H9 (cell line): ENCODE measurements around the gene ZNF564. TPM values are rescaled to one million over a fixed set of nuclear protein-coding genes. Genes with fewer than 3 reads are reported as not detected.

ENCODE experiments used
- DNase-seq: peaks from one replicate; pipeline ENCODE4 v3.0.0-alpha.2; 2017
- H2AFZ ChIP-seq: one replicate; pipeline ENCODE4 v1.6.1; 2013; ENCODE audit warnings: mild to moderate bottlenecking, low read length, control low read depth, moderate library complexity
- H2AK5ac ChIP-seq: 2 replicates; pipeline ENCODE4 v1.6.1; 2013; ENCODE audit warnings: low read length, control low read depth, mixed read lengths; ENCODE audit not compliant: insufficient read length
- H2BK120ac ChIP-seq: one replicate; pipeline ENCODE4 v1.6.1; 2013; ENCODE audit warnings: low read depth, mild to moderate bottlenecking, low read length, control low read depth, inconsistent platforms; ENCODE audit not compliant: poor library complexity, severe bottlenecking
- H2BK12ac ChIP-seq: 2 replicates; pipeline ENCODE4 v1.6.1; 2013; ENCODE audit warnings: low read length, control low read depth, mixed read lengths, low read depth; ENCODE audit not compliant: insufficient read length
- H2BK15ac ChIP-seq: 2 replicates; pipeline ENCODE4 v1.6.1; 2013; ENCODE audit warnings: low read depth, low read length, control low read depth
- H2BK20ac ChIP-seq: one replicate; pipeline ENCODE4 v1.6.1; 2013; ENCODE audit warnings: low read depth, mild to moderate bottlenecking, low read length, control low read depth, inconsistent platforms; ENCODE audit not compliant: poor library complexity, severe bottlenecking
- H2BK5ac ChIP-seq: 2 replicates; pipeline ENCODE4 v1.6.1; 2013; ENCODE audit warnings: low read length, control low read depth, mixed read lengths; ENCODE audit not compliant: insufficient read length
- H3K14ac ChIP-seq: 2 replicates; pipeline ENCODE4 v1.6.1; 2013; ENCODE audit warnings: low read length, control low read depth; ENCODE audit not compliant: insufficient read depth
- H3K18ac ChIP-seq: 2 replicates; pipeline ENCODE4 v1.6.1; 2013; ENCODE audit warnings: low read depth, mild to moderate bottlenecking, mixed read lengths, low read length, control low read depth; ENCODE audit not compliant: insufficient read length
- H3K23ac ChIP-seq: 2 replicates; pipeline ENCODE4 v1.6.1; 2013; ENCODE audit warnings: low read length, control low read depth, mixed read lengths, low read depth; ENCODE audit not compliant: insufficient read length
- H3K23me2 ChIP-seq: 2 replicates; pipeline ENCODE4 v1.6.1; 2013; ENCODE audit warnings: low read depth, mild to moderate bottlenecking, mixed read lengths, low read length, control low read depth; ENCODE audit not compliant: insufficient read length, poor library complexity, severe bottlenecking
- H3K27ac ChIP-seq: 2 replicates; pipeline ENCODE4 v1.5.1; 2013; ENCODE audit warnings: low read length, control low read depth, mixed read lengths, low read depth; ENCODE audit not compliant: insufficient read length
- H3K27me3 ChIP-seq: 2 replicates; pipeline ENCODE4 v1.6.1; 2013; ENCODE audit warnings: low read length, control low read depth, inconsistent platforms; ENCODE audit not compliant: insufficient read depth
- H3K4ac ChIP-seq: 2 replicates; pipeline ENCODE4 v1.6.1; 2013; ENCODE audit warnings: low read depth, mild to moderate bottlenecking, control low read depth, inconsistent platforms, low read length, moderate library complexity
- H3K4me1 ChIP-seq: 2 replicates; pipeline ENCODE4 v1.6.1; 2013; ENCODE audit warnings: low read length, control low read depth, inconsistent platforms; ENCODE audit not compliant: insufficient read depth
- H3K4me2 ChIP-seq: 2 replicates; pipeline ENCODE4 v1.6.1; 2013; ENCODE audit warnings: low read length, control low read depth, mixed read lengths; ENCODE audit not compliant: insufficient read length, insufficient read depth
- H3K56ac ChIP-seq: 2 replicates; pipeline ENCODE4 v1.6.1; 2013; ENCODE audit warnings: low read depth, mild to moderate bottlenecking, mixed read lengths, low read length, control low read depth; ENCODE audit not compliant: insufficient read length
- H3K79me1 ChIP-seq: 2 replicates; pipeline ENCODE4 v1.6.1; 2013; ENCODE audit warnings: low read depth, mild to moderate bottlenecking, moderate library complexity, low read length, control low read depth, inconsistent platforms; ENCODE audit not compliant: insufficient read depth, poor library complexity, severe bottlenecking
- H3K79me2 ChIP-seq: 2 replicates; pipeline ENCODE4 v1.6.1; 2013; ENCODE audit warnings: low read length, control low read depth, inconsistent platforms; ENCODE audit not compliant: insufficient read depth
- H3K9ac ChIP-seq: 2 replicates; pipeline ENCODE4 v1.6.1; 2013; ENCODE audit warnings: low read length, control low read depth, mixed read lengths; ENCODE audit not compliant: insufficient read length; ENCODE audit errors: extremely low read depth
- H3K9me3 ChIP-seq: one replicate; pipeline ENCODE4 v1.6.1; 2013; ENCODE audit warnings: low read depth, low read length, inconsistent platforms; ENCODE audit not compliant: control insufficient read depth
- H3T11ph ChIP-seq: one replicate; pipeline ENCODE4 v1.6.1; 2013; ENCODE audit warnings: mild to moderate bottlenecking, low read length, control low read depth, inconsistent platforms
- H4K20me1 ChIP-seq: one replicate; pipeline ENCODE4 v1.6.1; 2013; ENCODE audit not compliant: control insufficient read depth, insufficient read length, insufficient read depth
- H4K5ac ChIP-seq: 2 replicates; pipeline ENCODE4 v1.6.1; 2013; ENCODE audit warnings: low read depth, mild to moderate bottlenecking, mixed read lengths, low read length, control low read depth; ENCODE audit not compliant: insufficient read length
- H4K8ac ChIP-seq: replicated peaks from 2 replicates; pipeline ENCODE4 v1.6.1; 2013; ENCODE audit warnings: low read length, control low read depth, mixed read lengths, low read depth; ENCODE audit not compliant: insufficient read length
- H4K91ac ChIP-seq: 2 replicates; pipeline ENCODE4 v1.6.1; 2013; ENCODE audit warnings: low read depth, mild to moderate bottlenecking, moderate library complexity, mixed read lengths, low read length, control low read depth; ENCODE audit not compliant: insufficient read length
- H3K27ac Mint-ChIP-seq, 3 experiments: 2 replicates in 2 of 3; 3 replicates in 1 of 3; pipeline ENCODE4 v1.8.0; 2020 to 2021; ENCODE audit warnings: mixed read lengths in 3 of 3, mild to moderate bottlenecking in 1 of 3, moderate library complexity in 1 of 3
- H3K27me3 Mint-ChIP-seq: 2 replicates; pipeline ENCODE4 v1.8.0; 2021; ENCODE audit warnings: low read depth, mild to moderate bottlenecking, moderate library complexity, mixed read lengths
- H3K36me3 Mint-ChIP-seq, 3 experiments: 2 replicates in 2 of 3; 3 replicates in 1 of 3; pipeline ENCODE4 v1.8.0; 2020 to 2021; ENCODE audit warnings: low read depth in 3 of 3, mixed read lengths in 3 of 3; ENCODE audit not compliant: insufficient read depth in 1 of 3
- H3K4me1 Mint-ChIP-seq, 2 experiments: 2 replicates each; pipeline ENCODE4 v1.8.0; 2020; ENCODE audit warnings: mixed read lengths in 2 of 2
- H3K4me3 Mint-ChIP-seq, 2 experiments: 2 replicates in 1 of 2; 3 replicates in 1 of 2; pipeline ENCODE4 v1.8.0; 2020 to 2021; ENCODE audit warnings: mild to moderate bottlenecking in 2 of 2, mixed read lengths in 2 of 2, moderate library complexity in 1 of 2
- H3K9me3 Mint-ChIP-seq, 2 experiments: 2 replicates in 1 of 2; 3 replicates in 1 of 2; pipeline ENCODE4 v1.8.0; 2020; ENCODE audit warnings: mild to moderate bottlenecking in 2 of 2, mixed read lengths in 2 of 2, moderate library complexity in 1 of 2
- WGBS: extraction: QIAGEN DNeasy Blood & Tissue Kit; methylation state at CpG from one replicate; pipeline ENCODE4 v1.1.7; 2013; ENCODE audit warnings: missing lambda C conversion rate, low lambda C conversion rate, mixed read lengths; ENCODE audit not compliant: insufficient read length; ENCODE audit errors: extremely low coverage; 5-methylcytosine and 5-hydroxymethylcytosine counted together
- total RNA-seq: library from RNA; stranded (reverse); gene quantifications from 2 replicates; pipeline ENCODE4 v1.2.1, GENCODE V29; 2021
- TF ChIP-seq, protein P1 (sequence below): fragments of 200-600 bp; sonication (generic); conservative IDR thresholded peaks from 3 replicates; pipeline ENCODE4 v1.8.0; 2021; ENCODE audit warnings: antibody characterized with exemption, mild to moderate bottlenecking

The ZNF564 gene
- total RNA-seq, 1 experiment from 2014 or later: 11.3 TPM

DNA sequence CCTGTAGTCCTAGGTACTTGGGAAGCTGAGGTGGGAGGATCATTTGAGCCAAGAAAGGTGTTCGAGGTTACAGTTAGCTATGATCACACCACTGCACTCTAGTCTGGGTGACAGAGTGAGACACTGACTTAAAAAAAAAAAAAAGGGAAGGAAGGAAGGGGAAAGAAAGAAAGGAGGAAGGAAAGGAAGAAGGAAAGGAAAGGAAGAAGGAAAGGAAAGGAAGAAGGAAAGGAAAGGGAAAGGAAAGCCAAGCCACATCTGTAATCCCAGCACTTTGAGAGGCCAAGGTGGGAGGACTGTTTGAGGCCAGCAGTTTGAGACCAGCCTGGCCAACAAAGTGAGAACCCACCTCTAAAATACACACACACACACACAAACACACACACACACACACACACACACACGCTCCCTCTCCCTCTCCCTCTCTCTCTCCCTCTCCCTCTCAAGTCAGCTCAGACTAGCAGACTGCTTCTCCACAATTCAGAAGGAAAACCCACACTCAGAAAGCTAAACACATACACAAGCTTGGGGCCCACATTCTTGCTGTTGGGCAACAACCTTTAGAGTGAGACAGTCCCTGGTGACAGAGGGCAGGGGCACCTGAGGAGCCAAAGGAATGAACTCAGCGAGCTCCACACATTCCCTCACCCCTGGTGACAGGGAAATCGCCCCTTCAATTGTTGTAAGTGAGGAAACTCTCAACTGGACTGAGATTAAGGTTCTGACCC is 69.3 kb downstream of the ZNF564 start:
- H3K79me1 ChIP-seq: peaks cover 3% of the 10 kb centered on the region
- no peaks in the 10 kb centered on the region for H4K20me1 ChIP-seq
- H4K8ac ChIP-seq: no peak overlapping the region
- peak overlapping the region in 1 of 3 experiments; percentile 16; a peak in 1 of 7 replicates for H3K27ac Mint-ChIP-seq
- H3K18ac ChIP-seq: no peak overlapping the region
- H3K36me3 Mint-ChIP-seq: no peaks in the 10 kb centered on the region; a peak in 1 of 7 replicates
- H4K91ac ChIP-seq: no peak overlapping the region
- TF ChIP-seq, protein P1, sequence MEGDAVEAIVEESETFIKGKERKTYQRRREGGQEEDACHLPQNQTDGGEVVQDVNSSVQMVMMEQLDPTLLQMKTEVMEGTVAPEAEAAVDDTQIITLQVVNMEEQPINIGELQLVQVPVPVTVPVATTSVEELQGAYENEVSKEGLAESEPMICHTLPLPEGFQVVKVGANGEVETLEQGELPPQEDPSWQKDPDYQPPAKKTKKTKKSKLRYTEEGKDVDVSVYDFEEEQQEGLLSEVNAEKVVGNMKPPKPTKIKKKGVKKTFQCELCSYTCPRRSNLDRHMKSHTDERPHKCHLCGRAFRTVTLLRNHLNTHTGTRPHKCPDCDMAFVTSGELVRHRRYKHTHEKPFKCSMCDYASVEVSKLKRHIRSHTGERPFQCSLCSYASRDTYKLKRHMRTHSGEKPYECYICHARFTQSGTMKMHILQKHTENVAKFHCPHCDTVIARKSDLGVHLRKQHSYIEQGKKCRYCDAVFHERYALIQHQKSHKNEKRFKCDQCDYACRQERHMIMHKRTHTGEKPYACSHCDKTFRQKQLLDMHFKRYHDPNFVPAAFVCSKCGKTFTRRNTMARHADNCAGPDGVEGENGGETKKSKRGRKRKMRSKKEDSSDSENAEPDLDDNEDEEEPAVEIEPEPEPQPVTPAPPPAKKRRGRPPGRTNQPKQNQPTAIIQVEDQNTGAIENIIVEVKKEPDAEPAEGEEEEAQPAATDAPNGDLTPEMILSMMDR: no peak
- H3K27ac ChIP-seq: no peak overlapping the region
- no peak overlapping the region for H2BK15ac ChIP-seq
- no peaks in the 10 kb centered on the region for H3K9me3 ChIP-seq
- H3K27me3 Mint-ChIP-seq: peaks cover 9% of the 10 kb centered on the region
- H3K23ac ChIP-seq: no peak overlapping the region
- H3K4me2 ChIP-seq: no peak overlapping the region
- H3K27me3 ChIP-seq: no peaks in the 10 kb centered on the region; the same call in 1 of the 2 replicates
- H3K56ac ChIP-seq: no peak overlapping the region
- H3K4me1 ChIP-seq: no peaks in the 10 kb centered on the region; the same call in 1 of the 2 replicates
- no peak overlapping the region for H3K9ac ChIP-seq
- H2BK120ac ChIP-seq: no peak overlapping the region
- H4K5ac ChIP-seq: no peak overlapping the region
- H3K4me3 Mint-ChIP-seq: no peak overlapping the region
- H3K14ac ChIP-seq: no peak overlapping the region
- H3K9me3 Mint-ChIP-seq: no peaks in the 10 kb centered on the region; a peak in 1 of 5 replicates
- H2BK20ac ChIP-seq: no peak overlapping the region
- no peak overlapping the region for H2AK5ac ChIP-seq
- no peak for DNase-seq
- WGBS: no CpG with 5 or more reads among the region's 4 CpGs
- H2BK5ac ChIP-seq: no peak overlapping the region
- 0 out of 2 replicates have a peak, but pooled peaks cover 2% of the 10 kb centered on the region for H3K79me2 ChIP-seq
- H2AFZ ChIP-seq: no peak overlapping the region
- peaks cover 19 to 20% of the 10 kb centered on the region in 2 experiments for H3K4me1 Mint-ChIP-seq
- no peak overlapping the region for H2BK12ac ChIP-seq
- no peak overlapping the region for H3K4ac ChIP-seq
- no peak overlapping the region for H3T11ph ChIP-seq
- peaks cover 10% of the 10 kb centered on the region for H3K23me2 ChIP-seq
